PFSK-1 (cell line): Measurements from ENCODE around the gene IFITM10.

Experiments
- POLR2AphosphoS5 ChIP-seq: IDR thresholded peaks from 2 replicates; pipeline ENCODE4 v1.6.1; 2012; ENCODE audit warnings: low read depth, mild to moderate bottlenecking, control low read depth, low read length, moderate library complexity
- TAF1 ChIP-seq: IDR thresholded peaks from 2 replicates; pipeline ENCODE4 v1.6.1; 2012; ENCODE audit warnings: low read length, control low read depth, borderline replicate concordance; ENCODE audit not compliant: insufficient read depth
- TF ChIP-seq, protein P1 (sequence below), 2 experiments: IDR thresholded peaks; 2 replicates each; pipeline versions ENCODE4 v1.6.1 to v1.8.0; 2011 to 2012; ENCODE audit warnings: low read depth in 2 of 2, low read length in 2 of 2, control low read depth in 1 of 2, inconsistent platforms in 1 of 2, mild to moderate bottlenecking in 1 of 2, moderate library complexity in 1 of 2; ENCODE audit not compliant: insufficient read depth in 1 of 2

DNA sequence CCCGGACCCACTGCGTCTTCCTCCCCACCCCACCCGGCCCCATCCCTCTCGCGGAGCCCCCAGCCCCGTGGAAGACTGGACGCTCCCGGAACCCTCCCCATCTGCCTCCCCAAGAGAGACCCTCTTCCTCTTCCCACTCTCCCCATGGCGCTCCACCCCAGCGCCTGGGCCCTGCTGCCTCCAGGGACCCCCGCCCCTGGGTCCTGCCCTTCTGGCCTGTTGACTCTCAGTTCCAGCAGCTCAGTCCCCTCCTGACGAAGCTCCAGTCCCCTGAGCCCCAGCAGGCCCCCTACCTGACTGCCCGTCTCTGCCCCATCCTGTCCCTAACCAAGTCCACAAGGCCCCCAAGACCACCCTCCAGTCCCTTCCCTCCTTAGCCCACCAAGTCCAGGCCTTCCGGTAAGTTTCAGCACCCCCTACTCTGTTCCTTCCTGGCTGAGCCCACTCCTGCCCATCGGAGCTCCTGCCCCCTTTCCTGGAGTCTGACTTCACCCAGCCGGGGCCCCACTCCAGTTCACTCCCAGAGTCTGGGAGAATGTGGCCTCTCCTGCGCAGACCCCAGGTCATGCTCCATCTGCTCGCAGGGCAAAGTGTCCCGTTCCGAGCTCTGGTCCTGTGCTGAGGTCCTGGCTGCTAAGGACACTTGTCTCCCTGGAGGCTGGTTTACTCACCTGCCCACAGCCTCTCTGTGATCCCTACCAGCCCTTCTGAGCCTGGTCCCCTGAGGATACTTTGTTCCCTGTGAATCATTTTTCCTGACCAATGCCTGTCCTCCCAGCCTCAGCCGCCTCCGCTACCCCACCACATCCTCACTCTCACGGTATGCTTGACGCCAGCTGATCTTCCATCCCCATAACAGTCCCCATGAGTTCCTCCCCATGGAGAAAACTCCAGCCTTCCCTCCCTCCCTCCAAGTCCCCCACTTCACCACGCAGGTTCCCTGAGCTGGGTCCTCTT, 722 bp downstream of the IFITM10 start:
- no peak for TF ChIP-seq TAF1
- no peak for TF ChIP-seq POLR2AphosphoS5
- TF ChIP-seq, protein P1, sequence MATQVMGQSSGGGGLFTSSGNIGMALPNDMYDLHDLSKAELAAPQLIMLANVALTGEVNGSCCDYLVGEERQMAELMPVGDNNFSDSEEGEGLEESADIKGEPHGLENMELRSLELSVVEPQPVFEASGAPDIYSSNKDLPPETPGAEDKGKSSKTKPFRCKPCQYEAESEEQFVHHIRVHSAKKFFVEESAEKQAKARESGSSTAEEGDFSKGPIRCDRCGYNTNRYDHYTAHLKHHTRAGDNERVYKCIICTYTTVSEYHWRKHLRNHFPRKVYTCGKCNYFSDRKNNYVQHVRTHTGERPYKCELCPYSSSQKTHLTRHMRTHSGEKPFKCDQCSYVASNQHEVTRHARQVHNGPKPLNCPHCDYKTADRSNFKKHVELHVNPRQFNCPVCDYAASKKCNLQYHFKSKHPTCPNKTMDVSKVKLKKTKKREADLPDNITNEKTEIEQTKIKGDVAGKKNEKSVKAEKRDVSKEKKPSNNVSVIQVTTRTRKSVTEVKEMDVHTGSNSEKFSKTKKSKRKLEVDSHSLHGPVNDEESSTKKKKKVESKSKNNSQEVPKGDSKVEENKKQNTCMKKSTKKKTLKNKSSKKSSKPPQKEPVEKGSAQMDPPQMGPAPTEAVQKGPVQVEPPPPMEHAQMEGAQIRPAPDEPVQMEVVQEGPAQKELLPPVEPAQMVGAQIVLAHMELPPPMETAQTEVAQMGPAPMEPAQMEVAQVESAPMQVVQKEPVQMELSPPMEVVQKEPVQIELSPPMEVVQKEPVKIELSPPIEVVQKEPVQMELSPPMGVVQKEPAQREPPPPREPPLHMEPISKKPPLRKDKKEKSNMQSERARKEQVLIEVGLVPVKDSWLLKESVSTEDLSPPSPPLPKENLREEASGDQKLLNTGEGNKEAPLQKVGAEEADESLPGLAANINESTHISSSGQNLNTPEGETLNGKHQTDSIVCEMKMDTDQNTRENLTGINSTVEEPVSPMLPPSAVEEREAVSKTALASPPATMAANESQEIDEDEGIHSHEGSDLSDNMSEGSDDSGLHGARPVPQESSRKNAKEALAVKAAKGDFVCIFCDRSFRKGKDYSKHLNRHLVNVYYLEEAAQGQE (IDR thresholded peaks at IDR 0.05; ENCODE audit: insufficient read depth in 1 of 2, low read depth in 2 of 2, low read length in 2 of 2) = no peak
